GM10266 (cell line): ENCODE results near the gene ANKRD44.
A peak's percentile ranks its signal among the peaks of the same experiment; 100 is the strongest.

ENCODE experiments used
- DNase-seq: peaks from one replicate; pipeline ENCODE4 v3.0.0; 2012; ENCODE audit errors: extremely low spot score
- TF ChIP-seq, protein P1 (sequence below): IDR thresholded peaks from 2 replicates; pipeline ENCODE4 v1.5.1; 2012; ENCODE audit warnings: mild to moderate bottlenecking, low read depth; ENCODE audit not compliant: control insufficient read depth, insufficient read depth; ENCODE audit errors: missing control alignments

The ANKRD44 gene

DNA sequence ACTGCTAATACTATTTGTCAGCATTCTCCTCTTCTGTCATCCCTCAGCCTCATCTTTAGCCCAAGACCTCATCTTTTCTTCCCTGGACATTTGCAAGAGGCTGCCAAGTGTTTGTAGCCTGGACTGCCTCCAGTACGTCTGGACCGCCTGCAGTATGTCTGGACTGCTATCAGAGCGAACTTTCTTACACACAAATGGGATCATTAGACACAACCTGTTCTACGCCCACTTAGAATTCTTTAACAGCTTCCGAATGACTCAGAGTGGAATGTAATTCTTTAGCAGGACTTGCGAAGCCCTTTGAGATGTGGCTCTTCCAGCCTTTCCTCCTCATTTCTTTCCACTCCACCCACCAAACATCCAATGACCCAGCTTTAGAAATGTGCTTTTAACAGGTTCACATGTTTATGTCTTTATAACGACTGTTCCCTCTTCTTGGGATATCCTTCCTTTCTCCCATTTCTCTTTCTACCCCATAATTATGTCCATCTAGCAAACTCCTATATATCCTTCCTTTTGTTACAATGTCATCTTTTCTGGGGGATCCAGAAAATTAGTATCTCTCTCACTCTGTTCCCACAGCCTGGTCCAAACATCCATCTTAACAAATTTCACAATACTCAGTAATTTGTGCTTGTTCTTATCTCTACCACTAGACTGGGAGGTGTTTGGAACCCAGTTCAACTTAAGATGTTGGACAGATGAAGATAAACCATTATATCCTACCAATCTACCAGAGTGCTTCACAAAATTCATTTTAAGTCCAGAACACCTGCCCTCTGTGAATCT, 212.8 kb downstream of the ANKRD44 start:
- DNase-seq = no peak
- TF ChIP-seq, protein P1, sequence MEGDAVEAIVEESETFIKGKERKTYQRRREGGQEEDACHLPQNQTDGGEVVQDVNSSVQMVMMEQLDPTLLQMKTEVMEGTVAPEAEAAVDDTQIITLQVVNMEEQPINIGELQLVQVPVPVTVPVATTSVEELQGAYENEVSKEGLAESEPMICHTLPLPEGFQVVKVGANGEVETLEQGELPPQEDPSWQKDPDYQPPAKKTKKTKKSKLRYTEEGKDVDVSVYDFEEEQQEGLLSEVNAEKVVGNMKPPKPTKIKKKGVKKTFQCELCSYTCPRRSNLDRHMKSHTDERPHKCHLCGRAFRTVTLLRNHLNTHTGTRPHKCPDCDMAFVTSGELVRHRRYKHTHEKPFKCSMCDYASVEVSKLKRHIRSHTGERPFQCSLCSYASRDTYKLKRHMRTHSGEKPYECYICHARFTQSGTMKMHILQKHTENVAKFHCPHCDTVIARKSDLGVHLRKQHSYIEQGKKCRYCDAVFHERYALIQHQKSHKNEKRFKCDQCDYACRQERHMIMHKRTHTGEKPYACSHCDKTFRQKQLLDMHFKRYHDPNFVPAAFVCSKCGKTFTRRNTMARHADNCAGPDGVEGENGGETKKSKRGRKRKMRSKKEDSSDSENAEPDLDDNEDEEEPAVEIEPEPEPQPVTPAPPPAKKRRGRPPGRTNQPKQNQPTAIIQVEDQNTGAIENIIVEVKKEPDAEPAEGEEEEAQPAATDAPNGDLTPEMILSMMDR = no peak

DNA sequence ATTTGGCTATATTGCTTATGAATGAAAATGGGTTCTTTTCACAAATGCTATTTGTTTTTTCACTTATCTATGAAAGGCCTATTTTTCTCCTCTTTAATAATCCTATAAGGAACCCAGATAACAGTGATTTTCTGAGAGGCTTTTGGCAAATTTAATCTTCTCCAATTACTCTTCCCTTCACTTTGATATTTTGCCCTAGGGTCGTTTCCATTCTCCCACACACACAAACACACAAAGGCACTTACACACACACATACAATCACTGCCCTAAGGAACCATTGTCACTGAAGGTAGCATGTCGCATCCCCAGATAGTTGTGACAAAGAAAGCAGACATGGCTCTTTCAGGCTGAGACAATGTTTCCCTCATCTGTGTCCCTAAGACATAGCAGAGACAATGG, 213.9 kb downstream of the ANKRD44 start:
- DNase-seq = no peak
- TF ChIP-seq, protein P1 = no peak

DNA sequence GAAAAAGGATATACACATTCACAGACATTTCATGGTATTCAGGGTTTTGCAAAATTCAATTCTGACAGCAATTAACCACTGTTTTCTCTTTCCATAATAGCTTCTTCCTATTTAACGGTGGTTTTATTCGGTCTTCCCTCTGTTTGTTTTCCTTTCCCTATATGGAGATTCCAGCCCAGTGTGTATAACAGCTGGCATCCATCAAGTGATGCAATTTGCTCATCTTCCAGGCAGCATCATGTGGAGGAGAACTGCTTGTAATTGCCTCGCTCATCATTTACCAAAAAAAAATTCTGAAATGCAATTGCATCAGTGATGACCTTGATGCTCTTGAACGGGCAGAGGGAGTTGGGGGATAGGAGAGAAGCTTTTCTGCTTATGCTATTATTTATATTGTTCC, 218.1 kb downstream of the ANKRD44 start:
- no peak for DNase-seq

DNA sequence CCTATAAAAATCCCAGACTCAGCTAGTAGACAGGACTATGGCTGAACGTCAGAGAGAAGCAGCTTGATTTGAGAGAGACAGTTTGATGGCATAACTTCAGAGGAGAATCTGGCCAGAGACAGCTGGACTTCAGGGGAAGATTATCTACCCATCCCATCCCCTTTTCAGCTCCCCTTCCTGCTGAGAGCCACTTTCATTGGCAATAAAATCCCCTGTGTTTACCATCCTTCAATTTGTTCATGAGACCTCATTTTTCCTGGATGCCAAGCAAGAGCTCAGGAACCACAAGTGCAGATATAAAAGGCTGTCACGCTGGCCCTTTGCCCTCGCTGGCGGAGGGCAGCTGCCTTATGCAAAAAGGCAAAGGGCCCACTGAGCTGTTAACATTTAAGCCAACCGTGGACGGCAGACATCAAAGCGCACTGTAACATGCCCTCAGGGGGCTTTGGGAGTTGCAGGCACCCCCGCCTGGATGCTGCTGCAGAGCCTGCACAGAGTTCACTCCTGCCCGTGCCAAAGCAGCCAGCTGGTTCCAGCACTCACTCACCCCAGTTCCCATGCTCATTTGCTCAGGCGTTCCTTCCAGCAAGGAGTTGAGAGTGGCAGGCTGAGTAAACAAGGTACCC, 219.7 kb downstream of the ANKRD44 start:
- TF ChIP-seq, protein P1 = no peak
- DNase-seq = no peak

More for the DNA sequence above, 218.1 kb downstream of the ANKRD44 start:
- TF ChIP-seq, protein P1 = no peak

DNA sequence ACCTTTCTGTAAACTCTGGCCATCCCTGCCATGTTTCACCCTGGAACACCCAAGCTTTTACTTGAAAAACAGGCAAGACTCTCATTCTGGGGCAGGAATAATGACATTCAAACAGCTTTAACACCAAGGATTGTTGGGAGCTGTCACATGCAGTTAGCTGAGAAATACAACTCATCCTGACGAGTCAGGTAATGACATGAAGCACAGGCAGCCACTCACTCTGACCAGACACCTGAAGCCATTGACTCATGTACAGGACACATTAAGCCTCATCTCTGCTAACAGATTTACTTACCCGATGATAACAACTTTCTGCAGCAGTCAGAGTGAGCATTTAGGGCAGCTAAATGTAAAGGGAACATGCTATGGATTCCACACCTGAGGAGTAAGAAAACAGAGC, 220.9 kb downstream of the ANKRD44 start:
- no peak for DNase-seq
- TF ChIP-seq, protein P1 = no peak

DNA sequence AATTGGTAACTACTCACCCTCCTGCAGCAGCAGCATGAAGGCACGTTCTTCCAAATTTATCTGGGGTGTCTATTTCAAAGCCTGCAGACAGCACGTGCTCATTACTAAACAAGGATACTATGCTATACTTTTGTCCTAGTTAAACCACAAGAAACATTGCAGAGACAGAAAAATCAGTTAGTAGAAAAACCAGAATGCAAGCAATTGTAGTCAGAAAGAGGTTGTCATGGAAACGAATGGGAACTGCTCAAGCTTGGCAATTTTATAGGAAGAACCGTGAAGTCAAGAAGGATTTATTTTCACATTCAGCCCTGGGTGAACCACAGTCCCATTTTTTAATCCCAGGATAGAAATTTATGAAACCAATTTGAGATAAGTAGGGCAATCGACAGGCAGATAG, 221.9 kb downstream of the ANKRD44 start:
- TF ChIP-seq, protein P1 = no peak
- DNase-seq = no peak

DNA sequence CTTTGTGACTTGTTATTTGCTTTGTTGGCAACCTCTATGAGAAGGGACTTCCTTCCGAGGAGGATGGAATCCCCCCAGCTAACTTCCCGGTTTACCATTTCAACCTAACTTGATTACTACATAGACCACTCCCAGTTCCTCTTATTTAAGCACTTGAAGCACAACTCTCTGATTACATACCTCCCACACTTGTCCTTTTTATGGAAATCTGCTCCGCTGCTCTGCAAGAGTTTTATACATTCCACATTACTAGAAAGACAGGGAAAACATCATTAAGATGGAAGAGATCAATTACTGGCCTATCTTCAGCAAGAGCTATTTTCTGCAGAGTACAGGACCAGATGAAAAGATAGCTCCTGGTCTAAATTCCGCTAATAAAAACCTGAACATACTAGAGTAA, 224.1 kb downstream of the ANKRD44 start:
- peak; percentile 19 for DNase-seq

More for the DNA sequence above, 224.1 kb downstream of the ANKRD44 start:
- TF ChIP-seq, protein P1 = no peak
